Activated CD8-positive, alpha-beta T cell treated with anti-CD3 and anti-CD28 coated beads for 36 hours (primary cell): Measurements from ENCODE around the gene NKX1-1. TPM values are rescaled to one million over a fixed set of nuclear protein-coding genes. Genes with fewer than 3 reads are reported as not detected.

Experiments
- ATAC-seq: fragments of 200-7000 bp; cut with Tn5 transposase; one replicate; pipeline ENCODE4 v1.10.0; 2021; ENCODE audit warnings: mild to moderate bottlenecking, moderate library complexity
- CTCF ChIA-PET: fragments of 350-600 bp; sonication (Branson Sonifier 250); formaldehyde crosslinking; loops from one replicate; lab custom pipeline; 2021; ENCODE audit warnings: antibody characterized with exemption; lab: Charles Lee
- POLR2A ChIA-PET: fragments of 350-600 bp; sonication (Branson Sonifier 250); formaldehyde crosslinking; loops from one replicate; lab custom pipeline; 2021; ENCODE audit warnings: antibody characterized with exemption; lab: Charles Lee
- DNase-seq: peaks from one replicate; pipeline ENCODE4 v3.0.0-alpha.2; 2020
- H3K27ac Mint-ChIP-seq: one replicate; pipeline ENCODE4 v1.8.0; 2021; ENCODE audit warnings: mild to moderate bottlenecking, mixed read lengths
- H3K27me3 Mint-ChIP-seq: one replicate; pipeline ENCODE4 v1.8.0; 2021; ENCODE audit warnings: mixed read lengths
- H3K36me3 Mint-ChIP-seq: one replicate; pipeline ENCODE4 v1.8.0; 2021; ENCODE audit warnings: low read depth, mixed read lengths
- H3K4me1 Mint-ChIP-seq: one replicate; pipeline ENCODE4 v1.8.0; 2021; ENCODE audit warnings: low read depth, mixed read lengths
- H3K4me3 Mint-ChIP-seq: one replicate; pipeline ENCODE4 v1.8.0; 2021; ENCODE audit warnings: mild to moderate bottlenecking, moderate library complexity, mixed read lengths
- H3K9me3 Mint-ChIP-seq: one replicate; pipeline ENCODE4 v1.8.0; 2021; ENCODE audit warnings: mixed read lengths
- intact Hi-C: fragments of 100-400 bp; cut with micrococcal nuclease; formaldehyde crosslinking; loops from one replicate; pipeline ENCODE4 v1.10.0; 2022
- total RNA-seq, 2 experiments: library from RNA; stranded (reverse); gene quantifications; one replicate each; pipeline ENCODE4 v1.2.3, GENCODE V29; 2021
- TF ChIP-seq, protein P1 (sequence below): fragments of 200-600 bp; IDR thresholded peaks from one replicate; pipeline ENCODE4 v1.8.0; 2022; ENCODE audit warnings: antibody characterized with exemption, mild to moderate bottlenecking

Gene NKX1-1
- total RNA-seq, 2 experiments from 2014 or later = not detected

DNA sequence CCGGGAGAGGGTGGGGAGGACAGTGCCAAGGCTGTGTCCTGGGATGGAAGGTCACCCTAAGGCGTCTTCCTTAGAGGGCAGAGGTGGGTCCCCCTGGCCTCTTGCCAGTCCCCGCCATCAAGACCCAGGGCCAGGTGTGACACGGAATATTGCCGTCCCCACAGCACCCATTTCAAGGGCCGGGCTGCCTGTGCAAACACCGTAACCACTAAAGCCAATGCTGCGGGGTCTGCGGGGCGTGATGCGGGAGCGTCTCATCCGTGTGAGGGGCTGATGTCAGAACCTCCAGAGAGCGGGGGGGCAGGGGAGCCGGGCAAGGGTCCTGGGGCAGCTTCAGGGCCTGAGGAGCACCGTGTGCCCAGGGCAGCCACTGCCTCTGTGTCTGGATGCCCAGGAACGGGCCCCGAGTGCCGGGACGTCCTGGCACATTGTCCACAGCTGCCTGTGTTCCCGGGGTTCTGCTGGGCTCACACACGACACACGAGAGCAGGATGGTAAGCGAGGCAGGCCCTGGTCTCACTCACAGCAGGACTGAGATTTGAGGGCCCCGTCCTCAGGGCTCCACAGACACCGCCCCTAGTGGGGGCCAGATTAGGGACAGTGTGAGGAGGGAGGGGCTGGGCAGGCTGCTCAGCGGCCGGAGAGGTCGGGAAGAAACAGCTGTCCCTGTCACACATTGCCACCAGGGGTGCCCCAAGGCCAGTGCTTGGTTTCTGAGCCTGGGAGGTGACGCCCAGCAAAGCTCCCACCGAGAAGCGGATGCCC is 29.2 kb downstream of the NKX1-1 start:
- ATAC-seq (no peak), DNase-seq (no peak)
- TF ChIP-seq, protein P1, sequence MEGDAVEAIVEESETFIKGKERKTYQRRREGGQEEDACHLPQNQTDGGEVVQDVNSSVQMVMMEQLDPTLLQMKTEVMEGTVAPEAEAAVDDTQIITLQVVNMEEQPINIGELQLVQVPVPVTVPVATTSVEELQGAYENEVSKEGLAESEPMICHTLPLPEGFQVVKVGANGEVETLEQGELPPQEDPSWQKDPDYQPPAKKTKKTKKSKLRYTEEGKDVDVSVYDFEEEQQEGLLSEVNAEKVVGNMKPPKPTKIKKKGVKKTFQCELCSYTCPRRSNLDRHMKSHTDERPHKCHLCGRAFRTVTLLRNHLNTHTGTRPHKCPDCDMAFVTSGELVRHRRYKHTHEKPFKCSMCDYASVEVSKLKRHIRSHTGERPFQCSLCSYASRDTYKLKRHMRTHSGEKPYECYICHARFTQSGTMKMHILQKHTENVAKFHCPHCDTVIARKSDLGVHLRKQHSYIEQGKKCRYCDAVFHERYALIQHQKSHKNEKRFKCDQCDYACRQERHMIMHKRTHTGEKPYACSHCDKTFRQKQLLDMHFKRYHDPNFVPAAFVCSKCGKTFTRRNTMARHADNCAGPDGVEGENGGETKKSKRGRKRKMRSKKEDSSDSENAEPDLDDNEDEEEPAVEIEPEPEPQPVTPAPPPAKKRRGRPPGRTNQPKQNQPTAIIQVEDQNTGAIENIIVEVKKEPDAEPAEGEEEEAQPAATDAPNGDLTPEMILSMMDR = no peak
- Mint-ChIP-seq H3K36me3 (peaks cover 9% of the 10 kb centered on the region), H3K4me1 (no peaks in the 10 kb centered on the region), H3K4me3 (no peak overlapping the region), H3K27me3 (no peaks in the 10 kb centered on the region), H3K27ac (no peak overlapping the region), H3K9me3 (no peaks in the 10 kb centered on the region)
- ChIA-PET POLR2A (no interaction called here), CTCF (no interaction called here)
- intact Hi-C loops = no loop called here

DNA sequence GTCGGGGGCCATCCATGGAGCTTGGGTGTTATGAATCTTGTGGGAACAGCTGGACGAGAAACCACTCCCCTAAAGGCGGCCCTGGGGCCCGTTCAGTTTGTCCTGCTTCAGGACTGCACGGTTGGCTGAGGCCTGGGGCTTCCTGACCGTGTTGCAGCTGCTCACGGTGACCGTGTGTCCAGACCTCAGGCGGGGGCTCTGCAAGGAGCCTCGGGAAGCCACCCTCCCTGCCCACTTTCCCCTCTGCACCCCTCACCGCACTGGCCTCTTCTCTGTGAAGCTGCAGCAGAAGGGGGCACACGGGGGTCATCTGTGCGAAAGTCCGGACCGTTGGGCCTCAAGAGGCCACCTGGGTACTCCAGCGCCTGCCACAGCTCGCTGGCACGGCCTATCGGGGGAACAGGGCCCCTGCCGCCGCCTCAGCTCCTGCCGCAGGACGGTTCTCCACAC is 29.8 kb downstream of the NKX1-1 start:
- ChIA-PET CTCF (no interaction called here), POLR2A (no interaction called here)
- Mint-ChIP-seq H3K36me3 (peaks cover 10% of the 10 kb centered on the region), H3K4me3 (no peak overlapping the region), H3K4me1 (no peaks in the 10 kb centered on the region), H3K27me3 (no peaks in the 10 kb centered on the region), H3K9me3 (no peaks in the 10 kb centered on the region), H3K27ac (no peak overlapping the region)
- intact Hi-C loops = no loop called here
- TF ChIP-seq, protein P1 = no peak
- ATAC-seq = no peak
- no peak for DNase-seq

DNA sequence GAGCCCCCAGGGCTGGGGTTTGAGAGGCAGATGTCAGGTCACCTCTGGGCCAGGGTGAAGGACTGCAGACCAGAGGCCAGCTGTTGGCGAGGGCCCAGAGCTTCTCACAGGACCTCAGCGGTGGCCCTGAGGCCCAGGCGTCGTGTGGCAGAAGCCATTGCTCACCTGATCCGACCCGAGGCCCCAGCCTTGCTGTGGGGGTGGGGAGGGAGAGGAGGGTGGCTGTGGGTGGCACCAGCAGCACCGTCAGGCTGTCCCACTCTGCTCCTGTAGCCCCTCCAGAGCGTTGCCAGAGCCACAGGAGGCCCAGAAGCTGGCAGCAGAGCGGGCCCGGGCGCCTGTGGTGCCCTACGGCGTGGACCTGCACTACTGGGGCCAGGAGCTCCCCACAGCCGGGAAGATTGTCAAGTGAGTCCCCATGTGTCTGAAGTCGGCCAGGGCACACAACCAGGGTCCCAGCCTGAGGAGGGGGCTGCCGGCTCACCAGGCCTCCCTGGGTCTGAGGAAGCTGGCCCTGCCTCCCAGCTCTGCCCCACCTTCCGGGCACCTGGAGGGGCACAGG is 30.4 kb downstream of the NKX1-1 start:
- ChIA-PET CTCF (no interaction called here), POLR2A (no interaction called here)
- TF ChIP-seq, protein P1 = no peak
- Mint-ChIP-seq H3K27ac (no peak overlapping the region), H3K4me3 (no peak overlapping the region), H3K36me3 (peaks cover 11% of the 10 kb centered on the region), H3K27me3 (no peaks in the 10 kb centered on the region), H3K4me1 (no peaks in the 10 kb centered on the region), H3K9me3 (no peaks in the 10 kb centered on the region)
- no peak for DNase-seq
- intact Hi-C loops = no loop called here
- ATAC-seq = no peak

DNA sequence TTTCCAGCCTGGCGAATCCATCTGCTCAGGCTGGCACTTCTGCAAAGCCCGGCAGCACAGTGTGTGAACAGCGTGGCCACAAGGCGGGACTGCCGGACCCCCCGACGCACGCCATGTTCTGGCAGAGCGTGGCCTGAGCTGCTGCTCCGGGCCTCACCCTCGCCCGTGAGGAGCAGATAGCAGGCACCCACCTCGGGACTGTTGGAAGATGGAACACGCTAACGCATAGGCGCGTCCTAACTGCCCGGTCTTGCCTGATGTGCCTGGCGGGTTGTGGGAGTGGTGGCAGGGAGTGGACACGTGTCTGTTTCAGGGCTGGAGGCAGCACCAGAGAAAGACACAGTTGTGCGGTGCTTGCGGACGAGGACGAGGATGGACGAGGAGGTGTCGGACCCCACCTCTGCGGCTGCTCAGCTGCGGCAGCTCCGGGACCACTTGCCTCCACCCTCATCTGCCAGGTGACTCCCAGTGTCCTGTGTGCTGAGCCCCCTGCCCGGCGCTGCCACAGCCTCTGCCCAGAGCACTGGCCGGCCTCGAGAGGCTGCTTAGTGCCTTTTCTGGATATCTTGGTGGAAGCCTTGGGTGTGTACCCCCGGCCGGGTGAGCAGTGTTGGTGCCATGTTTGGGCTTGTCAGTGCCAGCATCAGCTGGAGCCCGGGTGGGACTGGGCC is 31.1 kb downstream of the NKX1-1 start:
- H3K9me3 Mint-ChIP-seq = no peaks in the 10 kb centered on the region
- POLR2A ChIA-PET = no interaction called here
- CTCF ChIA-PET = no interaction called here
- H3K27me3 Mint-ChIP-seq = no peaks in the 10 kb centered on the region
- H3K27ac Mint-ChIP-seq = no peak overlapping the region
- no peak overlapping the region for H3K4me3 Mint-ChIP-seq
- intact Hi-C loops = no loop called here
- DNase-seq (no peak), ATAC-seq (no peak)
- TF ChIP-seq, protein P1 = no peak
- peaks cover 11% of the 10 kb centered on the region for H3K36me3 Mint-ChIP-seq
- H3K4me1 Mint-ChIP-seq = no peaks in the 10 kb centered on the region

DNA sequence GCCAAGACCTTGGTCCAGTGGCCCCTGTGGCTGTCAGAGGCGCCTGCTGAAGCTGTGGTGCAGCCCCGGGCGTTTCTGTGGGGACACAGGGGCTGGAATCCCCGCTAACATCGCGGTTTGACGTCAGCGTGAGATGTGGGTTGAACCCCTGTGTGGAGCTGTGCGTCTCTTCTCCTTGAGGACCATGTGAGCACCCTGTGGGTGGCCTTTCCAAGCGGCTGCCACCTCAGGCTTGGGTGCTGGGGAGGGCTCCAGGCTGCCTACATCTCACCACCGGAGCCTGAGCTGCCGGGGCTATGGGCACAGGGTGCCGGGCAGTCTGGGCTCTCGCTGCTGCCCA is 31.6 kb downstream of the NKX1-1 start:
- Mint-ChIP-seq H3K36me3 (peaks cover 11% of the 10 kb centered on the region), H3K27ac (no peak overlapping the region), H3K4me1 (no peaks in the 10 kb centered on the region), H3K27me3 (no peaks in the 10 kb centered on the region), H3K4me3 (no peak overlapping the region), H3K9me3 (no peaks in the 10 kb centered on the region)
- CTCF ChIA-PET = no interaction called here
- intact Hi-C loops = no loop called here
- DNase-seq (no peak), ATAC-seq (no peak)
- POLR2A ChIA-PET = no interaction called here
- TF ChIP-seq, protein P1 = no peak
